Panc1 (cell line): ENCODE results near the gene ATRN. TPM values are rescaled to one million over a fixed set of nuclear protein-coding genes. Genes with fewer than 3 reads are reported as not detected.

Experiments
- ATAC-seq: fragments of 200-7000 bp; cut with Tn5 transposase; 2 replicates; pipeline ENCODE4 v1.9.1; 2020; ENCODE audit warnings: mild to moderate bottlenecking, moderate library complexity
- BruUV-seq: library from RNA; stranded (reverse); fragments of 400-500 nt; replicated peaks from 2 replicates; lab custom pipeline; 2021; lab: Mats Ljungman, UMichigan
- CTCF ChIA-PET: fragments of 300-600 bp; sonication (Branson Sonifier 250); formaldehyde crosslinking; loops from one replicate; lab custom pipeline; 2022; ENCODE audit warnings: antibody characterized with exemption; lab: Charles Lee
- POLR2A ChIA-PET: fragments of 300-600 bp; sonication (Branson Sonifier 250); formaldehyde crosslinking; loops from one replicate; lab custom pipeline; 2022; ENCODE audit warnings: antibody characterized with exemption; lab: Charles Lee
- DNase-seq: peaks from one replicate; pipeline ENCODE4 v3.0.0-alpha.2; 2010; ENCODE audit warnings: low read depth, low spot score
- H3K27ac ChIP-seq: 2 replicates; pipeline ENCODE4 v1.5.1; 2011; ENCODE audit warnings: mild to moderate bottlenecking, low read length, inconsistent platforms
- H3K27me3 ChIP-seq: fragments of 200-500 bp; sonication (Bioruptor generic); 2 replicates; pipeline ENCODE4 v1.6.0; 2014; ENCODE audit warnings: low read length, inconsistent platforms; ENCODE audit not compliant: control insufficient read depth, insufficient read depth
- H3K36me3 ChIP-seq: fragments of 200-500 bp; sonication (Bioruptor generic); 2 replicates; pipeline ENCODE4 v1.5.1; 2014; ENCODE audit warnings: inconsistent platforms, mild to moderate bottlenecking, low read length, moderate library complexity; ENCODE audit not compliant: control insufficient read depth, insufficient read depth
- H3K4me1 ChIP-seq: 2 replicates; pipeline ENCODE4 v1.5.1; 2011; ENCODE audit warnings: inconsistent platforms, mild to moderate bottlenecking, low read length, moderate library complexity; ENCODE audit not compliant: control insufficient read depth, insufficient read depth
- H3K4me3 ChIP-seq, 2 experiments: 2 replicates each; pipeline ENCODE4 v1.5.1; 2011 to 2012; ENCODE audit warnings: low read depth in 2 of 2, low read length in 2 of 2, mild to moderate bottlenecking in 2 of 2, inconsistent platforms in 1 of 2, moderate library complexity in 1 of 2
- H3K9me3 ChIP-seq: fragments of 200-500 bp; sonication (Bioruptor generic); 2 replicates; pipeline ENCODE4 v1.5.1; 2014; ENCODE audit warnings: low read depth, mild to moderate bottlenecking, inconsistent platforms, low read length, moderate library complexity; ENCODE audit not compliant: control insufficient read depth, insufficient read depth
- POLR2AphosphoS5 ChIP-seq: IDR thresholded peaks from 2 replicates; pipeline ENCODE4 v1.6.1; 2012; ENCODE audit warnings: mild to moderate bottlenecking, low read depth, low read length, moderate library complexity
- SIN3A ChIP-seq: IDR thresholded peaks from 2 replicates; pipeline ENCODE4 v1.6.1; 2012; ENCODE audit warnings: low read depth, mild to moderate bottlenecking, low read length, moderate library complexity, borderline replicate concordance; ENCODE audit not compliant: insufficient read depth
- TCF7L2 ChIP-seq: IDR thresholded peaks from 2 replicates; pipeline ENCODE4 v1.6.1; 2011; ENCODE audit warnings: mild to moderate bottlenecking, low read depth, low read length, inconsistent platforms
- in situ Hi-C: cut with HindIII; loops from 2 replicates; pipeline ENCODE4 v1.10.0; 2016; ENCODE audit warnings: low sequenced_read_pairs, low pct_unique_long_range_greater_than_20kb
- intact Hi-C: fragments of 100-400 bp; cut with micrococcal nuclease; formaldehyde crosslinking; loops from one replicate; pipeline ENCODE4 v1.10.0; 2022; ENCODE audit not compliant: unreplicated experiment
- total RNA-seq: library from RNA; stranded (reverse); gene quantifications from one replicate; pipeline ENCODE4 v1.2.1, GENCODE V29; 2021; ENCODE audit not compliant: unreplicated experiment
- TF ChIP-seq, protein P1 (sequence below), 2 experiments: IDR thresholded peaks; 2 replicates each; pipeline ENCODE4 v1.6.1; 2011 to 2012; ENCODE audit warnings: low read depth in 2 of 2, control low read depth in 1 of 2, low read length in 1 of 2, mild to moderate bottlenecking in 1 of 2, moderate library complexity in 1 of 2; ENCODE audit not compliant: insufficient read depth in 1 of 2
- TF ChIP-seq, protein P2 (sequence below): fragments of 450-650 bp; IDR thresholded peaks from 2 replicates; pipeline ENCODE4 v1.5.1; 2017; ENCODE audit warnings: mild to moderate bottlenecking

Gene ATRN
- total RNA-seq, 1 experiment from 2014 or later: 33.8 TPM

DNA sequence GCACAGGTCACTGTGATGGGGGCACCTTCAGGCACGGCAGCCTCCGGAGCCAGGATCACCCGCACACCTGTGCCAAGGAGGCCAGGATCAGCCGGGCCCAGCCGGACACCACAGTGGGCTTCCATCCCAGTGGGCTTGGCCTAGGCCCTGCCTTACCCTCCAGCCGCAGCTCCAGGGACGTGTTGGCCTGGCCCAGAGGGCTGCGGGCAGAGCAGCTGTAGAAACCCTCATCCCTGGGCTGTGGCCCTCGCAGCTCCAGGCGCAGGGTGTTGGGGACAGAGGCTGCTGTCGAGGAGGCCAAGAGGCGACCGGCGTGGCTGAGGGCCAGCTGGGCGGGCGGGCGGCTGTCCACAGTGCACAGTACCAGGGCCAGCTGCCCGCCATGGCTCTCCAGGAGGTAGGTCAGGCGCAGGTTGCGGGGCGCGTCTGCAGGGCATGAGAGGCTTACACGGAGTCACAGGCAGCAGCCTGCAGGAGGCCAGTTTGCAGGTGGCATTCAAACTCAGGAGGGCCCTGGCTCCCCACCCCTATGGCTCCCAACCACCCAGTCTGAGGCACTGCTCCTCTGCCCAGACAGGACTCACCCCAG, 222.0 kb downstream of the ATRN start:
- POLR2A ChIA-PET: no interaction called here
- no peaks in the 10 kb centered on the region for H3K27me3 ChIP-seq
- no TSS peak for BruUV-seq
- ATAC-seq (peak; percentile 17; the same call in 1 of the 2 replicates), DNase-seq (no peak)
- H3K36me3 ChIP-seq: no peaks in the 10 kb centered on the region
- TF ChIP-seq, protein P1, sequence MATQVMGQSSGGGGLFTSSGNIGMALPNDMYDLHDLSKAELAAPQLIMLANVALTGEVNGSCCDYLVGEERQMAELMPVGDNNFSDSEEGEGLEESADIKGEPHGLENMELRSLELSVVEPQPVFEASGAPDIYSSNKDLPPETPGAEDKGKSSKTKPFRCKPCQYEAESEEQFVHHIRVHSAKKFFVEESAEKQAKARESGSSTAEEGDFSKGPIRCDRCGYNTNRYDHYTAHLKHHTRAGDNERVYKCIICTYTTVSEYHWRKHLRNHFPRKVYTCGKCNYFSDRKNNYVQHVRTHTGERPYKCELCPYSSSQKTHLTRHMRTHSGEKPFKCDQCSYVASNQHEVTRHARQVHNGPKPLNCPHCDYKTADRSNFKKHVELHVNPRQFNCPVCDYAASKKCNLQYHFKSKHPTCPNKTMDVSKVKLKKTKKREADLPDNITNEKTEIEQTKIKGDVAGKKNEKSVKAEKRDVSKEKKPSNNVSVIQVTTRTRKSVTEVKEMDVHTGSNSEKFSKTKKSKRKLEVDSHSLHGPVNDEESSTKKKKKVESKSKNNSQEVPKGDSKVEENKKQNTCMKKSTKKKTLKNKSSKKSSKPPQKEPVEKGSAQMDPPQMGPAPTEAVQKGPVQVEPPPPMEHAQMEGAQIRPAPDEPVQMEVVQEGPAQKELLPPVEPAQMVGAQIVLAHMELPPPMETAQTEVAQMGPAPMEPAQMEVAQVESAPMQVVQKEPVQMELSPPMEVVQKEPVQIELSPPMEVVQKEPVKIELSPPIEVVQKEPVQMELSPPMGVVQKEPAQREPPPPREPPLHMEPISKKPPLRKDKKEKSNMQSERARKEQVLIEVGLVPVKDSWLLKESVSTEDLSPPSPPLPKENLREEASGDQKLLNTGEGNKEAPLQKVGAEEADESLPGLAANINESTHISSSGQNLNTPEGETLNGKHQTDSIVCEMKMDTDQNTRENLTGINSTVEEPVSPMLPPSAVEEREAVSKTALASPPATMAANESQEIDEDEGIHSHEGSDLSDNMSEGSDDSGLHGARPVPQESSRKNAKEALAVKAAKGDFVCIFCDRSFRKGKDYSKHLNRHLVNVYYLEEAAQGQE (IDR thresholded peaks at IDR 0.05; ENCODE audit: insufficient read depth in 1 of 2, low read depth in 2 of 2, low read length in 1 of 2): no peak
- TF ChIP-seq SIN3A (no peak), POLR2AphosphoS5 (no peak), TCF7L2 (no peak)
- TF ChIP-seq, protein P2, sequence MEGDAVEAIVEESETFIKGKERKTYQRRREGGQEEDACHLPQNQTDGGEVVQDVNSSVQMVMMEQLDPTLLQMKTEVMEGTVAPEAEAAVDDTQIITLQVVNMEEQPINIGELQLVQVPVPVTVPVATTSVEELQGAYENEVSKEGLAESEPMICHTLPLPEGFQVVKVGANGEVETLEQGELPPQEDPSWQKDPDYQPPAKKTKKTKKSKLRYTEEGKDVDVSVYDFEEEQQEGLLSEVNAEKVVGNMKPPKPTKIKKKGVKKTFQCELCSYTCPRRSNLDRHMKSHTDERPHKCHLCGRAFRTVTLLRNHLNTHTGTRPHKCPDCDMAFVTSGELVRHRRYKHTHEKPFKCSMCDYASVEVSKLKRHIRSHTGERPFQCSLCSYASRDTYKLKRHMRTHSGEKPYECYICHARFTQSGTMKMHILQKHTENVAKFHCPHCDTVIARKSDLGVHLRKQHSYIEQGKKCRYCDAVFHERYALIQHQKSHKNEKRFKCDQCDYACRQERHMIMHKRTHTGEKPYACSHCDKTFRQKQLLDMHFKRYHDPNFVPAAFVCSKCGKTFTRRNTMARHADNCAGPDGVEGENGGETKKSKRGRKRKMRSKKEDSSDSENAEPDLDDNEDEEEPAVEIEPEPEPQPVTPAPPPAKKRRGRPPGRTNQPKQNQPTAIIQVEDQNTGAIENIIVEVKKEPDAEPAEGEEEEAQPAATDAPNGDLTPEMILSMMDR: no peak
- intact Hi-C loops (no loop called here), in situ Hi-C loops (no loop called here)
- H3K4me3 ChIP-seq: no peak overlapping the region
- CTCF ChIA-PET: interaction anchor here (0.7 kb wide), 1 partner anchor 78 kb away, joined by 3 read pairs; no protein-coding TSS in a partner anchor
- H3K4me1 ChIP-seq: no peaks in the 10 kb centered on the region
- H3K27ac ChIP-seq: no peak overlapping the region
- no peaks in the 10 kb centered on the region for H3K9me3 ChIP-seq

DNA sequence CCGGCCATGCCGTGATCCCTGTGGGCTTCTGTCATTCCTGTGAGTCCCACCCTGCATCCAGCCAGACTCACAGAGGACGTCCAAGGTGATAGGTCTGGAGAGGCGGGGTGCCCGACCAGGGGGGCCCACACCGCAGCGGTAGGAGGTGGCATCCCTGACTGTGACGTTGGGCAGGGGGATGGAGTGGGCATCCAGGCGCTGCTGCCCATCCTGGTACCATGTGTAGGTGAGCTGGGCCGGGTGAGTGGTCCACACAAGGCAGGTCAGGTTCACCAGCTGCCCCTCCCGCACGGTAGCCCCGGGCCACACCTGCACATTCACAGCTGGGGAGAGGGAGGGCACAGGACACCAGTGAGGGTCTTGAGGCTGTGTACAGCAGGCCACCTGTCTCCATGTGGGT, 222.6 kb downstream of the ATRN start:
- Histone ChIP-seq H3K36me3 (no peaks in the 10 kb centered on the region), H3K27me3 (no peaks in the 10 kb centered on the region), H3K27ac (no peak overlapping the region), H3K4me1 (no peaks in the 10 kb centered on the region), H3K9me3 (no peaks in the 10 kb centered on the region), H3K4me3 (no peak overlapping the region)
- ChIA-PET CTCF (no interaction called here), POLR2A (interaction anchor here (0.5 kb wide), 1 partner anchor 78 kb away, joined by 3 read pairs; no protein-coding TSS in a partner anchor)
- TF ChIP-seq, protein P2: no peak
- TF ChIP-seq, protein P1 (IDR thresholded peaks at IDR 0.05; ENCODE audit: insufficient read depth in 1 of 2, low read depth in 2 of 2, low read length in 1 of 2): no peak
- TF ChIP-seq POLR2AphosphoS5: no peak
- TF ChIP-seq TCF7L2: no peak
- no peak for TF ChIP-seq SIN3A
- intact Hi-C loops (no loop called here), in situ Hi-C loops (no loop called here)
- ATAC-seq (no peak), DNase-seq (no peak)
- BruUV-seq: no TSS peak
